Liver (tissue), 9 donors: ENCODE measurements around the gene ZNF226. TPM values are rescaled to one million over a fixed set of nuclear protein-coding genes. Genes with fewer than 3 reads are reported as not detected.
A peak's percentile ranks its signal among the peaks of the same experiment; 100 is the strongest.
"Not testable (repeated sequence)": the region's sequence is repeated elsewhere in the genome, so short reads cannot be mapped to it uniquely, and the experiment has no call there.

Experiments
- DNase-seq: peaks from one replicate; pipeline ENCODE4 v3.0.0-alpha.2; 2017; ENCODE audit warnings: low spot score
- H3K27ac ChIP-seq, 2 donors: one replicate each; pipeline ENCODE4 v1.7.0; 2013; ENCODE audit warnings: inconsistent platforms in 2 of 2, low read length in 2 of 2, control low read depth in 1 of 2, low read depth in 1 of 2, mild to moderate bottlenecking in 1 of 2
- H3K27me3 ChIP-seq, 4 donors: one replicate each; pipeline versions ENCODE4 v1.6.1 to v1.7.0; 2013; ENCODE audit warnings: low read length in 3 of 4, inconsistent platforms in 1 of 4, mild to moderate bottlenecking in 1 of 4, moderate library complexity in 1 of 4; ENCODE audit not compliant: control insufficient read depth in 4 of 4, insufficient read depth in 4 of 4
- H3K36me3 ChIP-seq, 4 donors: one replicate each; pipeline versions ENCODE4 v1.6.1 to v1.7.0; 2013; ENCODE audit warnings: low read length in 3 of 4, mild to moderate bottlenecking in 3 of 4, low read depth in 1 of 4, moderate library complexity in 1 of 4; ENCODE audit not compliant: control insufficient read depth in 4 of 4, insufficient read depth in 3 of 4
- H3K4me1 ChIP-seq, 4 donors: one replicate each; pipeline versions ENCODE4 v1.6.1 to v1.7.0; 2013; ENCODE audit warnings: low read length in 3 of 4, mild to moderate bottlenecking in 3 of 4, moderate library complexity in 1 of 4; ENCODE audit not compliant: control insufficient read depth in 4 of 4, insufficient read depth in 4 of 4
- H3K4me3 ChIP-seq, 3 donors: one replicate each; pipeline versions ENCODE4 v1.6.1 to v1.7.0; 2013; ENCODE audit warnings: low read length in 3 of 3, control low read depth in 1 of 3, low read depth in 1 of 3, mild to moderate bottlenecking in 1 of 3
- H3K9ac ChIP-seq, 2 donors: one replicate each; pipeline ENCODE4 v1.7.0; 2013; ENCODE audit warnings: low read length in 2 of 2, mild to moderate bottlenecking in 2 of 2, moderate library complexity in 2 of 2, control low read depth in 1 of 2, low read depth in 1 of 2
- H3K9me3 ChIP-seq, 4 donors: one replicate each; pipeline versions ENCODE4 v1.6.1 to v1.7.0; 2013; ENCODE audit warnings: low read length in 3 of 4; ENCODE audit not compliant: control insufficient read depth in 4 of 4
- CTCF ChIP-seq: fragments of 150-350 bp; IDR thresholded peaks from 2 replicates; pipeline ENCODE4 v1.5.1; 2017; ENCODE audit warnings: improper control_type of control experiment, low read depth, low read length; ENCODE audit not compliant: missing input control
- EGR1 ChIP-seq, 2 donors: IDR thresholded peaks; 2 replicates each; pipeline ENCODE4 v1.6.1; 2016 to 2018; ENCODE audit warnings: antibody characterized with exemption in 2 of 2, low read depth in 2 of 2
- FOXA1 ChIP-seq: IDR thresholded peaks from 2 replicates; pipeline ENCODE4 v1.6.1; 2016; ENCODE audit warnings: antibody characterized with exemption
- GABPA ChIP-seq, 2 donors: IDR thresholded peaks in 1 of 2; conservative IDR thresholded peaks in 1 of 2; 2 replicates each; pipeline ENCODE4 v1.6.1; 2016; ENCODE audit warnings: antibody characterized with exemption in 2 of 2, mild to moderate bottlenecking in 1 of 2, moderate library complexity in 1 of 2
- HNF4A ChIP-seq, 2 donors: conservative IDR thresholded peaks; 2 replicates each; pipeline ENCODE4 v1.6.1; 2016; ENCODE audit warnings: antibody characterized with exemption in 2 of 2, mild to moderate bottlenecking in 2 of 2
- HNF4G ChIP-seq: IDR thresholded peaks from 2 replicates; pipeline ENCODE4 v1.6.1; 2016; ENCODE audit warnings: antibody characterized with exemption
- MAX ChIP-seq: IDR thresholded peaks from 2 replicates; pipeline ENCODE4 v1.6.1; 2016; ENCODE audit warnings: antibody characterized with exemption
- NR2F2 ChIP-seq: IDR thresholded peaks from 2 replicates; pipeline ENCODE4 v1.6.1; 2016; ENCODE audit warnings: antibody characterized with exemption
- RAD21 ChIP-seq, 2 donors: IDR thresholded peaks; 2 replicates each; pipeline ENCODE4 v1.6.1; 2016; ENCODE audit warnings: antibody characterized with exemption in 2 of 2, mild to moderate bottlenecking in 2 of 2
- RXRA ChIP-seq, 2 donors: IDR thresholded peaks; 2 replicates each; pipeline ENCODE4 v1.6.1; 2017 to 2018; ENCODE audit warnings: antibody characterized with exemption in 2 of 2, mild to moderate bottlenecking in 1 of 2
- SP1 ChIP-seq: IDR thresholded peaks from 2 replicates; pipeline ENCODE4 v1.6.1; 2018; ENCODE audit warnings: antibody characterized with exemption, mild to moderate bottlenecking
- ZBTB33 ChIP-seq: IDR thresholded peaks from 2 replicates; pipeline ENCODE4 v1.6.1; 2016; ENCODE audit warnings: antibody characterized with exemption
- WGBS: extraction: QIAGEN DNeasy Blood & Tissue Kit; methylation state at CpG from one replicate; pipeline ENCODE4 v1.1.7; 2013; 5-methylcytosine and 5-hydroxymethylcytosine counted together
- polyA plus RNA-seq, 2 donors: library from polyadenylated mRNA; stranded (reverse) in 1 of 2; unstranded in 1 of 2; fragments of 200-250 nt in 1 of 2; fragments of >200 nt in 1 of 2; fragmentation: Nextera tagmentation in 1 of 2; extraction: Ambion mirVana in 1 of 2; gene quantifications; one replicate each; pipeline versions ENCODE4 v1.2.1 to v1.2.3, GENCODE V29; 2013 to 2015
- total RNA-seq, 2 donors: library from RNA; depleted of rRNA; stranded (reverse); fragments of >200 nt; gene quantifications; one replicate each; pipeline ENCODE4 v1.2.3, GENCODE V29; 2014
- donor health status: healthy.
- donor health status: healthy.
- donor health status: healthy.
- donor health status: healthy.
- donor health status: healthy.

The ZNF226 gene
- total and polyA plus RNA-seq, 4 donors = 6.4 to 10.6 (median 8.5) TPM

DNA sequence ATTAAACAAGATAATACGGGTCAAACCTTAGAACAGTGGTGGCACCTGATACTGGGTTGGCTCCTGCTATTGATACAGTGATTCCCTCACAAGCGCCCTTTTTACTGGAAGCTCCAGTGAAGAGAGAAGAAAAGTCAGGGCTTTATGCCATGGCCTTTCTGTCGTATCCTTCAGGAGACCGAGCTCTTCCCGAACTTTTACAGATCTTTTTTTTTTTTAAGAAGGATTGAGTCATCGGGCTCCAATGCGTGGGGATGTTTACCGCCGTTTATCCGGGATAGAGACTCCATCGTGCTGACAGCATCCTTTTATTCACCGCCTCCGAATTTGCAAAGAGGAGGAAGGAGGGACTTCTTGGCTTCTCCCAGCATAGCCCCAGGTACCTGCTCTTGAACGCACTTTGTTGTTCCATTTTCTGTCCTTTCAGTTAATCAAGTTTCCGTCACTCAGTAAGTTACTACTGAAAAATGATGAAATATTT, 48.0 kb downstream of the ZNF226 start:
- peaks cover 0 to 10% (median 9%) of the 10 kb centered on the region in 4 donors for H3K4me1 ChIP-seq
- peaks cover 2 to 11% (median 8%) of the 10 kb centered on the region in 4 donors for H3K9me3 ChIP-seq
- H3K27me3 ChIP-seq = no peaks in the 10 kb centered on the region
- no peak for DNase-seq
- 5% methylated on average over 15 of the region's 15 CpGs for WGBS
- H3K36me3 ChIP-seq = peaks cover 3 to 23% (median 19%) of the 10 kb centered on the region in 4 donors
- peak overlapping the region; percentile 50 to 77 for H3K27ac ChIP-seq
- peak overlapping the region; percentile 63 to 97 (median 90) for H3K4me3 ChIP-seq
- peak overlapping the region; percentile 49 to 57 for H3K9ac ChIP-seq
- TF ChIP-seq FOXA1 = no peak
- TF ChIP-seq RXRA (IDR thresholded peaks at IDR 0.05) = no peak
- no peak for TF ChIP-seq EGR1 (IDR thresholded peaks at IDR 0.05; ENCODE audit: low read depth in 2 of 2)
- TF ChIP-seq ZBTB33 = no peak
- TF ChIP-seq HNF4A (conservative IDR thresholded peaks at IDR 0.05) = no peak
- TF ChIP-seq SP1 = no peak
- no peak for TF ChIP-seq CTCF
- no peak for TF ChIP-seq HNF4G
- no peak for TF ChIP-seq GABPA (IDR thresholded peaks at IDR 0.05 in 1 of 2, conservative IDR thresholded peaks at IDR 0.05 in 1 of 2)
- no peak for TF ChIP-seq MAX
- no peak for TF ChIP-seq NR2F2
- TF ChIP-seq RAD21 (IDR thresholded peaks at IDR 0.05) = no peak

DNA sequence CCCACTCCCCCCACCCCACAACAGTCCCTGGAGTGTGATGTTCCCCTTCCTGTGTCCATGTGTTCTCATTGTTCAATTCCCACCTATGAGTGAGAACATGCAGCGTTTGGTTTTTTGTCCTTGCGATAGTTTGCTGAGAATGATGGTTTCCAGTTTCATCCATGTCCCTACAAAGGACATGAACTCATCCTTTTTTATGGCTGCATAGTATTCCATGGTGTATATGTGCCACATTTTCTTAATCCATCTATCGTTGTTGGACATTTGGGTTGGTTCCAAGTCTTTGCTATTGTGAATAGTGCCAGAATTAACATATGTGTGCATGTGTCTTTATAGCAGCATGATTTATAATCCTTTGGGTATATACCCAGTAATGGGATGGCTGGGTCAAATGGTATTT, 55.0 kb downstream of the ZNF226 start:
- H3K9me3 ChIP-seq, H3K4me3 ChIP-seq, DNase-seq, H3K9ac ChIP-seq, H3K27me3 ChIP-seq, H3K4me1 ChIP-seq, H3K27ac ChIP-seq: not testable (repeated sequence)
- 98% methylated on average over 3 of the region's 3 CpGs for WGBS
- peaks cover 6 to 34% (median 28%) of the 10 kb centered on the region in 4 donors for H3K36me3 ChIP-seq

DNA sequence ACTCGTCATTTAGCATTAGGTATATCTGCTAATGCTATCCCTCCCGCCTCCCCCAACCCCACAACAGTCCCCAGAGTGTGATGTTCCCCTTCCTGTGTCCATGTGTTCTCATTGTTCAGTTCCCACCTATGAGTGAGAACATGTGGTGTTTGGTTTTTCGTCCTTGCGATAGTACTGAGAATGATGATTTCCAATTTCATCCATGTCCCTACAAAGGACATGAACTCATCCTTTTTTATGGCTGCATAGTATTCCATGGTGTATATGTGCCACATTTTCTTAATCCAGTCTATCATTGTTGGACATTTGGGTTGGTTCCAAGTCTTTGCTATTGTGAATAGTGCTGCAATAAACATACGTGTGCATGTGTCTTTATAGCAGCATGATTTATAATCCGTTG, 55.9 kb downstream of the ZNF226 start:
- H3K9me3 ChIP-seq, H3K27ac ChIP-seq, H3K4me1 ChIP-seq, H3K9ac ChIP-seq, H3K27me3 ChIP-seq, DNase-seq, H3K4me3 ChIP-seq: not testable (repeated sequence)
- peaks cover 6 to 32% (median 27%) of the 10 kb centered on the region in 4 donors for H3K36me3 ChIP-seq
- WGBS = 96% methylated on average over 6 of the region's 6 CpGs

DNA sequence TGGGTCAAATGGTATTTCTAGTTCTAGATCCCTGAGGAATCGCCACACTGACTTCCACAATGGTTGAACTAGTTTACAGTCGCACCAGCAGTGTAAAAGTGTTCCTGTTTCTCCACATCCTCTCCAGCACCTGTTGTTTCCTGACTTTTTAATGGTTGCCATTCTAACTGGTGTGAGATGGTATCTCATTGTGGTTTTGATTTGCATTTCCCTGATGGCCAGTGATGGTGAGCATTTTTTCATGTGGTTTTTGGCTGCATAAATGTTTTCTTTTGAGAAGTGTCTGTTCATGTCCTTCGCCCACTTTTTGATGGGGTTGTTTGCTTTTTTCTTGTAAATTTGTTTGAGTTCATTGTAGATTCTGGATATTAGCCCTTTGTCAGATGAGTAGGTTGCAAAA, 56.4 kb downstream of the ZNF226 start:
- not testable (repeated sequence) for H3K9ac ChIP-seq, H3K27ac ChIP-seq, DNase-seq, H3K4me1 ChIP-seq, H3K27me3 ChIP-seq, H3K9me3 ChIP-seq, H3K4me3 ChIP-seq
- 100% methylated on average over 3 of the region's 3 CpGs for whole genome bisulfite sequencing
- H3K36me3 ChIP-seq = peaks cover 6 to 32% (median 24%) of the 10 kb centered on the region in 4 donors
